SK-N-SH (cell line): ENCODE data around the gene PROP1.
"Not testable (repeated sequence)": the region's sequence is repeated elsewhere in the genome, so short reads cannot be mapped to it uniquely, and the experiment has no call there.

Source experiments
- EP300 ChIP-seq, 2 experiments: IDR thresholded peaks; 2 replicates each; pipeline versions ENCODE4 v1.4.0 to v1.6.1; 2012; ENCODE audit warnings: borderline replicate concordance in 1 of 2, low read depth in 1 of 2, low read length in 1 of 2
- GABPA ChIP-seq: IDR thresholded peaks from 2 replicates; pipeline ENCODE4 v1.4.0; 2012; ENCODE audit warnings: low read depth, mild to moderate bottlenecking
- GATA2 ChIP-seq: sonication (generic); formaldehyde crosslinking; IDR thresholded peaks from 2 replicates; pipeline ENCODE4 v1.5.0; 2020; ENCODE audit warnings: mild to moderate bottlenecking, missing genetic modification reagents
- JUND ChIP-seq: IDR thresholded peaks from 2 replicates; pipeline ENCODE4 v1.4.0; 2012
- POLR2AphosphoS5 ChIP-seq: IDR thresholded peaks from 2 replicates; pipeline ENCODE4 v1.6.1; 2012; ENCODE audit warnings: low read depth, low read length
- SMC3 ChIP-seq: IDR thresholded peaks from 2 replicates; pipeline ENCODE4 v1.6.1; 2012; ENCODE audit warnings: low read depth, low read length, improper control_type of control experiment
- TF ChIP-seq, protein P1 (sequence below): fragments of 200-600 bp; sonication (generic); IDR thresholded peaks from 2 replicates; pipeline ENCODE4 v1.6.1; 2017; ENCODE audit warnings: antibody characterized with exemption, mild to moderate bottlenecking, moderate library complexity
- TF ChIP-seq, protein P2 (sequence below): IDR thresholded peaks from 2 replicates; pipeline ENCODE4 v1.6.1; 2012; ENCODE audit warnings: mild to moderate bottlenecking, low read depth, low read length, moderate library complexity
- TF ChIP-seq, protein P3 (sequence below): IDR thresholded peaks from 2 replicates; pipeline ENCODE4 v1.4.0; 2012; ENCODE audit warnings: low read depth

DNA sequence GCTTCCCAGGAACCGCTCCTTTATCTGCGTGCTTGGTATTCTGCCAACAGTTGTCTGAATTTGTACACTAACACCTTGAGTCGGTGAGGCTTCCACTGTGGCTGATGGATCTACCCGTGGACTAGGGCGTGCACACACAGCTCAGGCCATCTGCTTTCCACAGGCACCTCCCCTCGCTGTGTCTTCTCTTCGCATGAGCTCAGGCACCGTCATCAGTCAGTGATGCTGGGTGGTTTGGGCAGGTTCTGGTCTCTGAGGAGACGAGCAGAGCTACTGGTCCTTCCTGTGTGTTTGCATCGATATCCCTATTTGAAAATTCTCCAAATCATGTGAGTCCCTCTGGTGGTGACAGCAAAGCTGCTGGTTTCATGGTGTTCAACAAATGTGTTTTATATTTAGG lies 48.1 kb downstream of the PROP1 start:
- TF ChIP-seq JUND; POLR2AphosphoS5; GATA2 (CRISPR knock-in tag); GABPA; SMC3; EP300 (IDR thresholded peaks at IDR 0.05; ENCODE audit: borderline replicate concordance in 1 of 2, low read depth in 1 of 2, low read length in 1 of 2): not testable (repeated sequence)
- TF ChIP-seq, protein P1, sequence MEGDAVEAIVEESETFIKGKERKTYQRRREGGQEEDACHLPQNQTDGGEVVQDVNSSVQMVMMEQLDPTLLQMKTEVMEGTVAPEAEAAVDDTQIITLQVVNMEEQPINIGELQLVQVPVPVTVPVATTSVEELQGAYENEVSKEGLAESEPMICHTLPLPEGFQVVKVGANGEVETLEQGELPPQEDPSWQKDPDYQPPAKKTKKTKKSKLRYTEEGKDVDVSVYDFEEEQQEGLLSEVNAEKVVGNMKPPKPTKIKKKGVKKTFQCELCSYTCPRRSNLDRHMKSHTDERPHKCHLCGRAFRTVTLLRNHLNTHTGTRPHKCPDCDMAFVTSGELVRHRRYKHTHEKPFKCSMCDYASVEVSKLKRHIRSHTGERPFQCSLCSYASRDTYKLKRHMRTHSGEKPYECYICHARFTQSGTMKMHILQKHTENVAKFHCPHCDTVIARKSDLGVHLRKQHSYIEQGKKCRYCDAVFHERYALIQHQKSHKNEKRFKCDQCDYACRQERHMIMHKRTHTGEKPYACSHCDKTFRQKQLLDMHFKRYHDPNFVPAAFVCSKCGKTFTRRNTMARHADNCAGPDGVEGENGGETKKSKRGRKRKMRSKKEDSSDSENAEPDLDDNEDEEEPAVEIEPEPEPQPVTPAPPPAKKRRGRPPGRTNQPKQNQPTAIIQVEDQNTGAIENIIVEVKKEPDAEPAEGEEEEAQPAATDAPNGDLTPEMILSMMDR: not testable (repeated sequence)
- TF ChIP-seq, protein P2, sequence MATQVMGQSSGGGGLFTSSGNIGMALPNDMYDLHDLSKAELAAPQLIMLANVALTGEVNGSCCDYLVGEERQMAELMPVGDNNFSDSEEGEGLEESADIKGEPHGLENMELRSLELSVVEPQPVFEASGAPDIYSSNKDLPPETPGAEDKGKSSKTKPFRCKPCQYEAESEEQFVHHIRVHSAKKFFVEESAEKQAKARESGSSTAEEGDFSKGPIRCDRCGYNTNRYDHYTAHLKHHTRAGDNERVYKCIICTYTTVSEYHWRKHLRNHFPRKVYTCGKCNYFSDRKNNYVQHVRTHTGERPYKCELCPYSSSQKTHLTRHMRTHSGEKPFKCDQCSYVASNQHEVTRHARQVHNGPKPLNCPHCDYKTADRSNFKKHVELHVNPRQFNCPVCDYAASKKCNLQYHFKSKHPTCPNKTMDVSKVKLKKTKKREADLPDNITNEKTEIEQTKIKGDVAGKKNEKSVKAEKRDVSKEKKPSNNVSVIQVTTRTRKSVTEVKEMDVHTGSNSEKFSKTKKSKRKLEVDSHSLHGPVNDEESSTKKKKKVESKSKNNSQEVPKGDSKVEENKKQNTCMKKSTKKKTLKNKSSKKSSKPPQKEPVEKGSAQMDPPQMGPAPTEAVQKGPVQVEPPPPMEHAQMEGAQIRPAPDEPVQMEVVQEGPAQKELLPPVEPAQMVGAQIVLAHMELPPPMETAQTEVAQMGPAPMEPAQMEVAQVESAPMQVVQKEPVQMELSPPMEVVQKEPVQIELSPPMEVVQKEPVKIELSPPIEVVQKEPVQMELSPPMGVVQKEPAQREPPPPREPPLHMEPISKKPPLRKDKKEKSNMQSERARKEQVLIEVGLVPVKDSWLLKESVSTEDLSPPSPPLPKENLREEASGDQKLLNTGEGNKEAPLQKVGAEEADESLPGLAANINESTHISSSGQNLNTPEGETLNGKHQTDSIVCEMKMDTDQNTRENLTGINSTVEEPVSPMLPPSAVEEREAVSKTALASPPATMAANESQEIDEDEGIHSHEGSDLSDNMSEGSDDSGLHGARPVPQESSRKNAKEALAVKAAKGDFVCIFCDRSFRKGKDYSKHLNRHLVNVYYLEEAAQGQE: not testable (repeated sequence)
- TF ChIP-seq, protein P3, sequence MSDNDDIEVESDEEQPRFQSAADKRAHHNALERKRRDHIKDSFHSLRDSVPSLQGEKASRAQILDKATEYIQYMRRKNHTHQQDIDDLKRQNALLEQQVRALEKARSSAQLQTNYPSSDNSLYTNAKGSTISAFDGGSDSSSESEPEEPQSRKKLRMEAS: not testable (repeated sequence)
